HepG2 (cell line): ENCODE data around the gene SMYD1. TPM values are rescaled to one million over a fixed set of nuclear protein-coding genes. Genes with fewer than 3 reads are reported as not detected.

Source experiments
- CEBPB ChIP-seq: IDR thresholded peaks from 2 replicates; pipeline ENCODE4 v1.6.1; 2011; ENCODE audit warnings: low read depth, low read length, improper control_type of control experiment, borderline replicate concordance
- FOXC1 ChIP-seq: sonication (generic); formaldehyde crosslinking; IDR thresholded peaks from 2 replicates; pipeline ENCODE4 v1.8.0; 2022; ENCODE audit warnings: mild to moderate bottlenecking, missing genetic modification reagents, borderline replicate concordance
- HNRNPLL ChIP-seq: fragments of 200-400 bp; formaldehyde crosslinking; IDR thresholded peaks from 2 replicates; pipeline ENCODE4 v1.6.1; 2017; ENCODE audit warnings: mild to moderate bottlenecking, low read depth, low read length; ENCODE audit not compliant: poor library complexity, severe bottlenecking
- MTF2 ChIP-seq: sonication (generic); formaldehyde crosslinking; IDR thresholded peaks from 2 replicates; pipeline ENCODE4 v1.5.0; 2020; ENCODE audit warnings: missing genetic modification reagents, borderline replicate concordance
- NCOA1 ChIP-seq: sonication (generic); formaldehyde crosslinking; IDR thresholded peaks from 2 replicates; pipeline ENCODE4 v1.9.0; 2021; ENCODE audit warnings: missing genetic modification reagents
- PPARG ChIP-seq: conservative IDR thresholded peaks from 2 replicates; pipeline ENCODE4 v1.6.1; 2016; ENCODE audit warnings: missing biosample characterization, missing genetic modification reagents
- RFX5 ChIP-seq: IDR thresholded peaks from 2 replicates; pipeline ENCODE4 v1.6.1; 2011; ENCODE audit warnings: low read depth, low read length, improper control_type of control experiment
- TBL1XR1 ChIP-seq: fragments of 150-350 bp; IDR thresholded peaks from 2 replicates; pipeline ENCODE4 v1.6.1; 2014; ENCODE audit warnings: borderline replicate concordance, low read length; ENCODE audit not compliant: partially characterized antibody
- ZFP36L2 ChIP-seq: sonication (generic); formaldehyde crosslinking; IDR thresholded peaks from 2 replicates; pipeline ENCODE4 v1.4.0; 2020; ENCODE audit warnings: missing genetic modification reagents
- ZNF101 ChIP-seq: sonication (generic); formaldehyde crosslinking; IDR thresholded peaks from 2 replicates; pipeline ENCODE4 v1.4.0; 2020; ENCODE audit warnings: mild to moderate bottlenecking, low read depth, missing genetic modification reagents, borderline replicate concordance
- ZNF136 ChIP-seq: sonication (generic); formaldehyde crosslinking; IDR thresholded peaks from 2 replicates; pipeline ENCODE4 v1.8.1; 2022; ENCODE audit warnings: low read depth, mild to moderate bottlenecking, moderate library complexity, missing genetic modification reagents
- ZNF329 ChIP-seq: sonication (generic); formaldehyde crosslinking; IDR thresholded peaks from 2 replicates; pipeline ENCODE4 v1.9.0; 2021; ENCODE audit warnings: low read depth, mild to moderate bottlenecking, missing genetic modification reagents
- ZNF598 ChIP-seq: sonication (generic); formaldehyde crosslinking; IDR thresholded peaks from 2 replicates; pipeline ENCODE4 v1.5.1; 2020; ENCODE audit warnings: mild to moderate bottlenecking, missing genetic modification reagents, borderline replicate concordance
- ZNF777 ChIP-seq: sonication (generic); formaldehyde crosslinking; IDR thresholded peaks from 2 replicates; pipeline ENCODE4 v1.4.0; 2020; ENCODE audit warnings: missing genetic modification reagents
- polyA plus RNA-seq, 8 experiments: library from polyadenylated mRNA; depleted of rRNA in 3 of 8; stranded (reverse) in 7 of 8; unstranded in 1 of 8; fragments of >200 nt; fragmentation: Illumina TruSeq in 4 of 8; extraction: Trizol in 4 of 8; gene quantifications; 2 replicates each; pipeline versions ENCODE4 v1.2.1 to v1.2.3, GENCODE V29; 2011 to 2016; ENCODE audit warnings: low read depth in 4 of 8, missing spikeins in 1 of 8, mixed read lengths in 1 of 8; ENCODE audit not compliant: insufficient read depth in 1 of 8
- total RNA-seq, 5 experiments: library from RNA; depleted of rRNA; stranded (reverse); fragments of >200 nt; fragmentation: Illumina TruSeq; extraction: Trizol; gene quantifications; 2 replicates each; pipeline ENCODE4 v1.2.3, GENCODE V29; 2016; ENCODE audit warnings: low read depth in 1 of 5
- TF ChIP-seq, protein P1 (sequence below): sonication (generic); formaldehyde crosslinking; conservative IDR thresholded peaks from 2 replicates; pipeline ENCODE4 v1.8.0; 2022; ENCODE audit warnings: missing genetic modification reagents
- TF ChIP-seq, protein P2 (sequence below): sonication (generic); formaldehyde crosslinking; IDR thresholded peaks from 2 replicates; pipeline ENCODE4 v1.5.0; 2020; ENCODE audit warnings: missing genetic modification reagents
- TF ChIP-seq, protein P3 (sequence below): sonication (generic); formaldehyde crosslinking; IDR thresholded peaks from 2 replicates; pipeline ENCODE4 v1.5.0; 2020; ENCODE audit warnings: missing genetic modification reagents, mild to moderate bottlenecking, borderline replicate concordance
- TF ChIP-seq, protein P4 (sequence below): sonication (generic); formaldehyde crosslinking; IDR thresholded peaks from 2 replicates; pipeline ENCODE4 v1.9.0; 2022; ENCODE audit warnings: missing genetic modification reagents, mild to moderate bottlenecking, borderline replicate concordance
- TF ChIP-seq, protein P5 (sequence below): sonication (generic); formaldehyde crosslinking; IDR thresholded peaks from 2 replicates; pipeline ENCODE4 v1.4.0; 2020; ENCODE audit warnings: missing genetic modification reagents, mild to moderate bottlenecking, borderline replicate concordance
- TF ChIP-seq, protein P6 (sequence below): sonication (generic); formaldehyde crosslinking; IDR thresholded peaks from 2 replicates; pipeline ENCODE4 v1.4.0; 2020; ENCODE audit warnings: mild to moderate bottlenecking, low read depth, missing genetic modification reagents
- TF ChIP-seq, protein P7 (sequence below): sonication (generic); formaldehyde crosslinking; IDR thresholded peaks from 2 replicates; pipeline ENCODE4 v1.8.0; 2022; ENCODE audit warnings: mild to moderate bottlenecking, missing genetic modification reagents, borderline replicate concordance

Gene SMYD1
- total and polyA plus RNA-seq, 2 of the 13 experiments (the other 11 are each of a cell fraction or from before 2014, with no cell fraction given): not detected

DNA sequence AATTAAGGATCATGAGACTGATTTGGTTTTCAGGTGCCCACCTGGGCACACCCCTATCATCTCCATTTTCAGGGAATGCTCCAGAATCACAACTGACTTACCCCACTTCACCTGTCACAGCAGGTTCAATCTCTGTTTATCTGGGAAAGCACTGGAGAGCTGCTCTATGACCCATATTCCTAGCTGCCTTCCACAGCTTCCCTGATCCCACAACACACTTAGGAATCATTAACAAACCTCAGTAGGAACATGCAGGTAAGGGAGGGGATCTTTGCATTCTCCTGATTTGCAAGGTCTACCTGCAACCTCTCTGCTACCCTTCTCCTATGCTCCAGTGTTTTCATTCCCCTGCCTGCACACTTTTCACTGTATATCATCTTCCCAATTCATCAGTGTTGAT, 79.0 kb downstream of the SMYD1 start (continued):
- TF ChIP-seq, protein P1, sequence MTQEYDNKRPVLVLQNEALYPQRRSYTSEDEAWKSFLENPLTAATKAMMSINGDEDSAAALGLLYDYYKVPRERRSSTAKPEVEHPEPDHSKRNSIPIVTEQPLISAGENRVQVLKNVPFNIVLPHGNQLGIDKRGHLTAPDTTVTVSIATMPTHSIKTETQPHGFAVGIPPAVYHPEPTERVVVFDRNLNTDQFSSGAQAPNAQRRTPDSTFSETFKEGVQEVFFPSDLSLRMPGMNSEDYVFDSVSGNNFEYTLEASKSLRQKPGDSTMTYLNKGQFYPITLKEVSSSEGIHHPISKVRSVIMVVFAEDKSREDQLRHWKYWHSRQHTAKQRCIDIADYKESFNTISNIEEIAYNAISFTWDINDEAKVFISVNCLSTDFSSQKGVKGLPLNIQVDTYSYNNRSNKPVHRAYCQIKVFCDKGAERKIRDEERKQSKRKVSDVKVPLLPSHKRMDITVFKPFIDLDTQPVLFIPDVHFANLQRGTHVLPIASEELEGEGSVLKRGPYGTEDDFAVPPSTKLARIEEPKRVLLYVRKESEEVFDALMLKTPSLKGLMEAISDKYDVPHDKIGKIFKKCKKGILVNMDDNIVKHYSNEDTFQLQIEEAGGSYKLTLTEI (CRISPR knock-in tag): no peak
- no peak for TF ChIP-seq CEBPB
- TF ChIP-seq FOXC1 (CRISPR knock-in tag): no peak
- no peak for TF ChIP-seq ZNF598 (CRISPR knock-in tag)
- no peak for TF ChIP-seq TBL1XR1
- TF ChIP-seq, protein P2, sequence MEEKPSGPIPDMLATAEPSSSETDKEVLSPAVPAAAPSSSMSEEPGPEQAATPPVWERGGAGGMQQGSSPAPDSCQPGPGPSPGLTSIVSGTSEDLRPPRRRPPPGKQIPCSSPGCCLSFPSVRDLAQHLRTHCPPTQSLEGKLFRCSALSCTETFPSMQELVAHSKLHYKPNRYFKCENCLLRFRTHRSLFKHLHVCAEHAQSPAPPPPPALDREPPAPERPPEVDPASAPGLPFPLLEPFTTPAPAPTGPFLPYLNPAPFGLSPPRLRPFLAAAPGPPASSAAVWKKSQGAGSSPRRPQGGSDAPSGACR (CRISPR knock-in tag): no peak
- TF ChIP-seq ZNF136 (CRISPR knock-in tag): no peak
- TF ChIP-seq ZFP36L2 (CRISPR knock-in tag): no peak
- no peak for TF ChIP-seq RFX5
- TF ChIP-seq PPARG: peak; percentile 94
- no peak for TF ChIP-seq NCOA1 (CRISPR knock-in tag)
- TF ChIP-seq MTF2 (CRISPR knock-in tag): no peak
- TF ChIP-seq, protein P3, sequence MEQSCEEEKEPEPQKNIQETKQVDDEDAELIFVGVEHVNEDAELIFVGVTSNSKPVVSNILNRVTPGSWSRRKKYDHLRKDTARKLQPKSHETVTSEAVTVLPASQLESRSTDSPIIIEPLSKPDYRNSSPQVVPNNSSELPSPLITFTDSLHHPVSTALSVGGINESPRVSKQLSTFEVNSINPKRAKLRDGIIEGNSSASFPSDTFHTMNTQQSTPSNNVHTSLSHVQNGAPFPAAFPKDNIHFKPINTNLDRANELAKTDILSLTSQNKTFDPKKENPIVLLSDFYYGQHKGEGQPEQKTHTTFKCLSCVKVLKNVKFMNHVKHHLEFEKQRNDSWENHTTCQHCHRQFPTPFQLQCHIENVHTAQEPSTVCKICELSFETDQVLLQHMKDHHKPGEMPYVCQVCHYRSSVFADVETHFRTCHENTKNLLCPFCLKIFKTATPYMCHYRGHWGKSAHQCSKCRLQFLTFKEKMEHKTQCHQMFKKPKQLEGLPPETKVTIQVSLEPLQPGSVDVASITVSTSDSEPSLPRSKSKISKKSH: no peak
- TF ChIP-seq ZNF777 (CRISPR knock-in tag): no peak
- TF ChIP-seq, protein P4, sequence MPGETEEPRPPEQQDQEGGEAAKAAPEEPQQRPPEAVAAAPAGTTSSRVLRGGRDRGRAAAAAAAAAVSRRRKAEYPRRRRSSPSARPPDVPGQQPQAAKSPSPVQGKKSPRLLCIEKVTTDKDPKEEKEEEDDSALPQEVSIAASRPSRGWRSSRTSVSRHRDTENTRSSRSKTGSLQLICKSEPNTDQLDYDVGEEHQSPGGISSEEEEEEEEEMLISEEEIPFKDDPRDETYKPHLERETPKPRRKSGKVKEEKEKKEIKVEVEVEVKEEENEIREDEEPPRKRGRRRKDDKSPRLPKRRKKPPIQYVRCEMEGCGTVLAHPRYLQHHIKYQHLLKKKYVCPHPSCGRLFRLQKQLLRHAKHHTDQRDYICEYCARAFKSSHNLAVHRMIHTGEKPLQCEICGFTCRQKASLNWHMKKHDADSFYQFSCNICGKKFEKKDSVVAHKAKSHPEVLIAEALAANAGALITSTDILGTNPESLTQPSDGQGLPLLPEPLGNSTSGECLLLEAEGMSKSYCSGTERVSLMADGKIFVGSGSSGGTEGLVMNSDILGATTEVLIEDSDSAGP: no peak
- no peak for TF ChIP-seq HNRNPLL
- TF ChIP-seq, protein P5, sequence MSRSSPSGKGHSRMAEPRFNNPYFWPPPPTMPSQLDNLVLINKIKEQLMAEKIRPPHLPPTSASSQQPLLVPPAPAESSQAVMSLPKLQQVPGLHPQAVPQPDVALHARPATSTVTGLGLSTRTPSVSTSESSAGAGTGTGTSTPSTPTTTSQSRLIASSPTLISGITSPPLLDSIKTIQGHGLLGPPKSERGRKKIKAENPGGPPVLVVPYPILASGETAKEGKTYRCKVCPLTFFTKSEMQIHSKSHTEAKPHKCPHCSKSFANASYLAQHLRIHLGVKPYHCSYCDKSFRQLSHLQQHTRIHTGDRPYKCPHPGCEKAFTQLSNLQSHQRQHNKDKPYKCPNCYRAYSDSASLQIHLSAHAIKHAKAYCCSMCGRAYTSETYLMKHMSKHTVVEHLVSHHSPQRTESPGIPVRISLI (CRISPR knock-in tag): no peak
- TF ChIP-seq, protein P6, sequence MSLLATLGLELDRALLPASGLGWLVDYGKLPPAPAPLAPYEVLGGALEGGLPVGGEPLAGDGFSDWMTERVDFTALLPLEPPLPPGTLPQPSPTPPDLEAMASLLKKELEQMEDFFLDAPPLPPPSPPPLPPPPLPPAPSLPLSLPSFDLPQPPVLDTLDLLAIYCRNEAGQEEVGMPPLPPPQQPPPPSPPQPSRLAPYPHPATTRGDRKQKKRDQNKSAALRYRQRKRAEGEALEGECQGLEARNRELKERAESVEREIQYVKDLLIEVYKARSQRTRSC: no peak
- TF ChIP-seq ZNF329 (CRISPR knock-in tag): no peak
- TF ChIP-seq ZNF101: no peak
- TF ChIP-seq, protein P7, sequence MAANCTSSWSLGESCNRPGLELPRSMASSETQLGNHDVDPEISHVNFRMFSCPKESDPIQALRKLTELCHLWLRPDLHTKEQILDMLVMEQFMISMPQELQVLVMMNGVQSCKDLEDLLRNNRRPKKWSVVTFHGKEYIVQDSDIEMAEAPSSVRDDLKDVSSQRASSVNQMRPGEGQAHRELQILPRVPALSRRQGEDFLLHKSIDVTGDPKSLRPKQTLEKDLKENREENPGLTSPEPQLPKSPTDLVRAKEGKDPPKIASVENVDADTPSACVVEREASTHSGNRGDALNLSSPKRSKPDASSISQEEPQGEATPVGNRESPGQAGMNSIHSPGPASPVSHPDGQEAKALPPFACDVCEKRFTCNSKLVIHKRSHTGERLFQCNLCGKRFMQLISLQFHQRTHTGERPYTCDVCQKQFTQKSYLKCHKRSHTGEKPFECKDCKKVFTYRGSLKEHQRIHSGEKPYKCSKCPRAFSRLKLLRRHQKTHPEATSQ: no peak
